AG04449 (cell line): ENCODE measurements around the gene TNIP1.

ENCODE experiments used
- CTCF ChIA-PET: fragments of 350-600 bp; formaldehyde crosslinking; extraction: SDS; loops from one replicate; lab custom pipeline; 2021; ENCODE audit warnings: antibody characterized with exemption; lab: Yijun Ruan, JAX
- POLR2A ChIA-PET: fragments of 400-600, 350-600 bp; formaldehyde crosslinking; extraction: SDS; loops from one replicate; lab custom pipeline; 2020; ENCODE audit warnings: antibody characterized with exemption, inconsistent platforms; lab: Yijun Ruan, JAX
- DNase-seq: peaks from one replicate; pipeline ENCODE4 v3.0.0-alpha.2; 2010; ENCODE audit warnings: low read depth, low spot score
- H3K4me3 ChIP-seq: 2 replicates; pipeline ENCODE4 v1.5.1; 2011; ENCODE audit warnings: low read depth, mild to moderate bottlenecking, control low read depth, low read length
- TF ChIP-seq, protein P1 (sequence below): IDR thresholded peaks from one replicate; pipeline ENCODE4 v1.5.1; 2011; ENCODE audit warnings: mild to moderate bottlenecking, moderate library complexity, low read length, control low read depth, inconsistent platforms; ENCODE audit not compliant: insufficient read depth; ENCODE audit errors: missing control alignments

The TNIP1 gene

DNA sequence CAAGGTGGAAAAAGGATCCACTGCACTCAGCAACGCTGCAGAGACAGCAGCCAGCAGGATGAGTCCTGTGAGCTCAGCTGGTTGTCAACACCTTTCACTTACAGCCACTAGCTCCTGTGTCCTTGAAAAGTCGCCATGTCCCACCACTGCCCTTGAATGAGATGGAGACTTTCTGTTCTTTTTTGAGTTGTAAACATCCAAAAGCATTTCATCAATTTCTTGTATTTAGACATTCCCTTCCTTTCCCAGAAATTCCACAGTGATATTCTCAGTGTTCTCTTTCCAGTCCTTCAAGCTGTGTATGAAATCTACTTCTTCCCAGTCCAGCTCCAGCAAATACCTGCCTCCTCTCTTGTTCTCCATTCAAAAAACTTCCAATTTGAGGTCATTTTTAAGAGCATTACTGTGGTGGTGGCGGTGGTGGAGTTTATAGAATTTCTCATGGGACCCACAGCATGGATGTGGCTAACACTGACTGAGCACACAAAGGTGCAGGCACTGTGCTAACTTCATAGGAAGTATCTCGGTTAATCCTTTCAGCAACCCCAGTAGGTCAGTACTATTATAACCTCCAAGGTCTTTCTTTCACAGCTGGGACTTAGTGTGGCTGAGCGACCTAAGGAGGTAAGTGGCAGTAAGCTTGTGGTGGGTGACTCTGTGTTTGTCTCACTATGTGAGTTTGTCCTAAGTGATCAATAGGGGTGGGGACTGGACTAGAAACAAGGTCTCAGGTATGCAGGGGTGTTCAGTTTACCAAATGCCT, 75.5 kb downstream of the TNIP1 start:
- TF ChIP-seq, protein P1, sequence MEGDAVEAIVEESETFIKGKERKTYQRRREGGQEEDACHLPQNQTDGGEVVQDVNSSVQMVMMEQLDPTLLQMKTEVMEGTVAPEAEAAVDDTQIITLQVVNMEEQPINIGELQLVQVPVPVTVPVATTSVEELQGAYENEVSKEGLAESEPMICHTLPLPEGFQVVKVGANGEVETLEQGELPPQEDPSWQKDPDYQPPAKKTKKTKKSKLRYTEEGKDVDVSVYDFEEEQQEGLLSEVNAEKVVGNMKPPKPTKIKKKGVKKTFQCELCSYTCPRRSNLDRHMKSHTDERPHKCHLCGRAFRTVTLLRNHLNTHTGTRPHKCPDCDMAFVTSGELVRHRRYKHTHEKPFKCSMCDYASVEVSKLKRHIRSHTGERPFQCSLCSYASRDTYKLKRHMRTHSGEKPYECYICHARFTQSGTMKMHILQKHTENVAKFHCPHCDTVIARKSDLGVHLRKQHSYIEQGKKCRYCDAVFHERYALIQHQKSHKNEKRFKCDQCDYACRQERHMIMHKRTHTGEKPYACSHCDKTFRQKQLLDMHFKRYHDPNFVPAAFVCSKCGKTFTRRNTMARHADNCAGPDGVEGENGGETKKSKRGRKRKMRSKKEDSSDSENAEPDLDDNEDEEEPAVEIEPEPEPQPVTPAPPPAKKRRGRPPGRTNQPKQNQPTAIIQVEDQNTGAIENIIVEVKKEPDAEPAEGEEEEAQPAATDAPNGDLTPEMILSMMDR, result no peak
- CTCF ChIA-PET, result interaction anchor here (0.7 to 7.7 kb wide), 6 partner anchors 8 to 161 kb away, joined by 3 to 107 read pairs (median 6); no protein-coding TSS in a partner anchor
- H3K4me3 ChIP-seq, result no peak overlapping the region
- POLR2A ChIA-PET, result no interaction called here
- no peak for DNase-seq

- TF ChIP-seq, protein P1, result no peak
- H3K4me3 ChIP-seq, result no peak overlapping the region
- CTCF ChIA-PET, result interaction anchor here (1.0 to 7.7 kb wide), 5 partner anchors 11 to 161 kb away, joined by 3 to 107 read pairs (median 6); no protein-coding TSS in a partner anchor
- DNase-seq, result no peak
- POLR2A ChIA-PET, result no interaction called here
Measured at GRCh38 chr5:151004499-151004898, 76.3 kb downstream of the TNIP1 start.

DNA sequence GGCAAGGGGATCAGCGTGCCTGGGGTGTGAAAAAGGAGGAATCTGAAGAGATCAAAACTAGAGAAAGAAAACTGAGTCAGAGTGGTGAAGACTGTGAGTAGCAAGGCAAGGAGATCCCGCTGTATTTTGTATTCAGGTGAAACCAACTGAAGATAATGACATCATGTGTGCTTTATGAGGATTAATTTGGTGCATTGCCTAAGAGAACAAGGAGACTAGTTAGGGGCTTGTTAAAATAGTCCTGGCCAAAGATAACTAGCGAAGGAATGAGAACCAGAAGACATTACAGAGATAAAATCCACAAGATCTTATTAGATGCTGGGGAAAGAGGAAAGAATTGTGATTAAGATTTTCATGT, 77.4 kb downstream of the TNIP1 start:
- DNase-seq, result no peak
- ChIA-PET CTCF (interaction anchor here (2.1 to 7.7 kb wide), 3 partner anchors 113 to 162 kb away, joined by 5 to 107 read pairs (median 102); no protein-coding TSS in a partner anchor), POLR2A (no interaction called here)
- TF ChIP-seq, protein P1, result no peak
- H3K4me3 ChIP-seq, result no peak overlapping the region

GRCh38 chr5:151002681-151003502, 77.9 kb downstream of the TNIP1 start:
- no peak for DNase-seq
- TF ChIP-seq, protein P1, result no peak
- H3K4me3 ChIP-seq, result no peak overlapping the region
- ChIA-PET CTCF (interaction anchor here (0.6 to 7.7 kb wide), 14 partner anchors 9 to 317 kb away, joined by 3 to 107 read pairs (median 4); no protein-coding TSS in a partner anchor), POLR2A (interaction anchor here (0.8 kb wide), 1 partner anchor 162 kb away, joined by 3 read pairs; no protein-coding TSS in a partner anchor)

- ChIA-PET CTCF (interaction anchor here (0.6 to 7.7 kb wide), 17 partner anchors 10 to 317 kb away, joined by 3 to 107 read pairs (median 4); no protein-coding TSS in a partner anchor), POLR2A (interaction anchor here (0.8 kb wide), 1 partner anchor 163 kb away, joined by 3 read pairs; no protein-coding TSS in a partner anchor)
- no peak for DNase-seq
- no peak overlapping the region for H3K4me3 ChIP-seq
- TF ChIP-seq, protein P1, result peak; percentile 2
Measured at GRCh38 chr5:151002250-151002649, 78.6 kb downstream of the TNIP1 start.

- H3K4me3 ChIP-seq, result no peak overlapping the region
- TF ChIP-seq, protein P1, result no peak
- ChIA-PET POLR2A (no interaction called here), CTCF (interaction anchor here (1.0 to 7.7 kb wide), 7 partner anchors 19 to 164 kb away, joined by 4 to 107 read pairs (median 6); no protein-coding TSS in a partner anchor)
- no peak for DNase-seq
Measured at GRCh38 chr5:151001436-151001835, 79.4 kb downstream of the TNIP1 start.
